ENCODE data around the gene TYW1B.
"Not testable (repeated sequence)": the region's sequence is repeated elsewhere in the genome, so short reads cannot be mapped to it uniquely, and the experiment has no call there.

Gene TYW1B

GRCh38 chr7:72696643-72697042 is 131.4 kb downstream of the TYW1B start:
- DNase-seq: not testable (repeated sequence)

- not testable (repeated sequence) for DNase-seq
Observed at GRCh38 chr7:72695482-72695881, 132.5 kb downstream of the TYW1B start.

GRCh38 chr7:72691442-72691841 is 136.6 kb downstream of the TYW1B start:
- not testable (repeated sequence) for DNase-seq

GRCh38 chr7:72690177-72690576 is 137.8 kb downstream of the TYW1B start:
- DNase-seq: not testable (repeated sequence)

GRCh38 chr7:72689344-72689743 is 138.7 kb downstream of the TYW1B start:
- not testable (repeated sequence) for DNase-seq

- not testable (repeated sequence) for DNase-seq
Observed at GRCh38 chr7:72681211-72681610, 146.8 kb downstream of the TYW1B start.

GRCh38 chr7:72676880-72677279 is 151.1 kb downstream of the TYW1B start:
- not testable (repeated sequence) for DNase-seq

- not testable (repeated sequence) for DNase-seq
Observed at GRCh38 chr7:72676086-72676690, 151.8 kb downstream of the TYW1B start.

- DNase-seq: not testable (repeated sequence)
Observed at GRCh38 chr7:72675686-72676085, 152.3 kb downstream of the TYW1B start.

- DNase-seq: no peak
Observed at GRCh38 chr7:72674394-72674793, 153.6 kb downstream of the TYW1B start.

GRCh38 chr7:72670850-72671249 is 157.2 kb downstream of the TYW1B start:
- DNase-seq: not testable (repeated sequence)

GRCh38 chr7:72668435-72668834 is 159.6 kb downstream of the TYW1B start:
- not testable (repeated sequence) for DNase-seq

GRCh38 chr7:72667049-72667448 is 161.0 kb downstream of the TYW1B start:
- not testable (repeated sequence) for DNase-seq

- DNase-seq: not testable (repeated sequence)
Observed at GRCh38 chr7:72648574-72648973, 179.4 kb downstream of the TYW1B start.

- DNase-seq: not testable (repeated sequence)
Observed at GRCh38 chr7:72643708-72644107, 184.3 kb downstream of the TYW1B start.

GRCh38 chr7:72641485-72642248 is 186.3 kb downstream of the TYW1B start:
- DNase-seq: not testable (repeated sequence)

- DNase-seq: not testable (repeated sequence)
Observed at GRCh38 chr7:72640740-72641139, 187.3 kb downstream of the TYW1B start.

GRCh38 chr7:72635273-72635908 is 192.6 kb downstream of the TYW1B start:
- DNase-seq: not testable (repeated sequence)

- DNase-seq: not testable (repeated sequence)
Observed at GRCh38 chr7:72632765-72633292, 195.2 kb downstream of the TYW1B start.

GRCh38 chr7:72628375-72628774 is 199.6 kb downstream of the TYW1B start:
- DNase-seq: not testable (repeated sequence)

GRCh38 chr7:72626428-72627011 is 201.5 kb downstream of the TYW1B start:
- not testable (repeated sequence) for DNase-seq

GRCh38 chr7:72625721-72626423 is 202.1 kb downstream of the TYW1B start:
- DNase-seq: not testable (repeated sequence)

Data from SHP77 treated with DMSO at 0.1 percent for 48 hours (cell line).